Smooth muscle cell (in vitro differentiated cells): ENCODE data around the gene PRORP. TPM values are rescaled to one million over a fixed set of nuclear protein-coding genes. Genes with fewer than 3 reads are reported as not detected.

Experiments used
- DNase-seq: peaks from one replicate; lab custom pipeline; 2025; ENCODE audit not compliant: unreplicated experiment; lab: John Stamatoyannopoulos, UW
- H2AFZ ChIP-seq: fragments of 200-600 bp; sonication (generic); 2 replicates; pipeline ENCODE4 v1.6.0; 2016; ENCODE audit warnings: antibody characterized with exemption, low read depth, mild to moderate bottlenecking
- H3F3A ChIP-seq: fragments of 200-600 bp; sonication (generic); 2 replicates; pipeline ENCODE4 v1.6.0; 2017; ENCODE audit warnings: antibody characterized with exemption, low read depth
- H3K27ac ChIP-seq: fragments of 200-600 bp; sonication (generic); 2 replicates; pipeline ENCODE4 v1.5.1; 2016; ENCODE audit warnings: low read depth, mild to moderate bottlenecking
- H3K27me3 ChIP-seq: fragments of 200-600 bp; sonication (generic); 2 replicates; pipeline ENCODE4 v1.6.1; 2016; ENCODE audit warnings: low read depth, mild to moderate bottlenecking
- H3K36me3 ChIP-seq: fragments of 200-600 bp; sonication (generic); 2 replicates; pipeline ENCODE4 v1.5.1; 2016; ENCODE audit warnings: low read depth
- H3K4me1 ChIP-seq: fragments of 200-600 bp; sonication (generic); 2 replicates; pipeline ENCODE4 v1.5.1; 2016; ENCODE audit warnings: low read depth
- H3K4me2 ChIP-seq: fragments of 200-600 bp; sonication (generic); 2 replicates; pipeline ENCODE4 v1.6.0; 2016; ENCODE audit warnings: mild to moderate bottlenecking
- H3K4me3 ChIP-seq: fragments of 200-600 bp; sonication (generic); 2 replicates; pipeline ENCODE4 v1.5.1; 2016; ENCODE audit warnings: mild to moderate bottlenecking
- H3K79me2 ChIP-seq: fragments of 200-600 bp; sonication (generic); 2 replicates; pipeline ENCODE4 v1.6.0; 2016; ENCODE audit warnings: low read depth, mild to moderate bottlenecking
- H3K9ac ChIP-seq: fragments of 200-600 bp; sonication (generic); 2 replicates; pipeline ENCODE4 v1.6.0; 2016; ENCODE audit warnings: low read depth
- H3K9me3 ChIP-seq: fragments of 200-600 bp; sonication (generic); replicated peaks from 2 replicates; pipeline ENCODE4 v1.5.1; 2016; ENCODE audit warnings: low read depth
- H4K20me1 ChIP-seq: fragments of 200-600 bp; sonication (generic); 2 replicates; pipeline ENCODE4 v1.6.0; 2016; ENCODE audit warnings: low read depth
- CTCF ChIP-seq: fragments of 200-600 bp; sonication (generic); IDR thresholded peaks from 2 replicates; pipeline ENCODE4 v1.5.1; 2017; ENCODE audit warnings: borderline replicate concordance, mild to moderate bottlenecking, antibody characterized with exemption; ENCODE audit not compliant: insufficient read depth, poor library complexity, severe bottlenecking
- WGBS: methylation state at CpG from one replicate; pipeline ENCODE4 v1.1.7; 2016; ENCODE audit warnings: low lambda C conversion rate; 5-methylcytosine and 5-hydroxymethylcytosine counted together
- polyA plus RNA-seq: library from polyadenylated mRNA; unstranded; fragments of >200 nt; fragmentation: Nextera tagmentation; extraction: Ambion mirVana; gene quantifications from 2 replicates; pipeline ENCODE4 v1.2.1, GENCODE V29; 2016
- total RNA-seq: library from RNA; depleted of rRNA; stranded (reverse); fragments of >200 nt; gene quantifications from 2 replicates; pipeline ENCODE4 v1.2.3, GENCODE V29; 2014

The PRORP gene
- total and polyA plus RNA-seq, 2 experiments from 2014 or later: 17.6 to 29.1 TPM

DNA sequence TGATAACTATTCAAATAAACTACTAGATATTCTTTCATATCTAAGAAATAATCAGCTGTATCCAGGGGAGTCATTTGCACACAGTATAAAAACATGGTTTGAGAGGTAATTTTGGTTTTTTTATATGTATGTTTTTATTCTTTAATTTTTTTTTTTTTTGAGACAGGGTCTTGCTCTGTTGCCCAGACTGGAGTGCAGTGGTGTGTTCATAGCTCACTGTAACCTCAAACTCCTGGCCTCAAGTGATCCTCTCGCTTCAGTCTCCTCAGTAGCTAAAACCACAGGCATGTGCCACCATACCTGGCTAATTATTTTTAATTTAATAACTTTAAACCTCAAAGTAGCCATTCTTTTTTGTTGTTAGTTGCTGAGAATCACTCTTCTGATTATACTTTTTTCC is 1.8 kb downstream of the PRORP start:
- WGBS: 80% methylated on average over 1 of the region's 1 CpG
- no peak overlapping the region for H2AFZ ChIP-seq
- H3F3A ChIP-seq: no peaks in the 10 kb centered on the region
- H3K79me2 ChIP-seq: peaks cover 25% of the 10 kb centered on the region
- H3K4me3 ChIP-seq: peak overlapping the region; percentile 68
- no peaks in the 10 kb centered on the region for H3K36me3 ChIP-seq
- no peak for DNase-seq
- H3K27me3 ChIP-seq: no peaks in the 10 kb centered on the region
- TF ChIP-seq CTCF: no peak
- H3K9me3 ChIP-seq: no peaks in the 10 kb centered on the region
- no peak overlapping the region for H3K27ac ChIP-seq
- H3K4me1 ChIP-seq: peaks cover 15% of the 10 kb centered on the region
- peak overlapping the region; percentile 85 for H3K4me2 ChIP-seq
- H4K20me1 ChIP-seq: no peaks in the 10 kb centered on the region
- H3K9ac ChIP-seq: no peak overlapping the region

- H4K20me1 ChIP-seq: no peaks in the 10 kb centered on the region
- H3K4me2 ChIP-seq: no peak overlapping the region
- no peak for DNase-seq
- no peak overlapping the region for H3K9ac ChIP-seq
- H2AFZ ChIP-seq: no peak overlapping the region
- H3K27me3 ChIP-seq: no peaks in the 10 kb centered on the region
- no peak for TF ChIP-seq CTCF
- H3F3A ChIP-seq: no peaks in the 10 kb centered on the region
- 74% methylated on average over 6 of the region's 6 CpGs for WGBS
- H3K27ac ChIP-seq: no peak overlapping the region
- no peaks in the 10 kb centered on the region for H3K9me3 ChIP-seq
- H3K36me3 ChIP-seq: no peaks in the 10 kb centered on the region
- H3K4me1 ChIP-seq: no peaks in the 10 kb centered on the region
- no peak overlapping the region for H3K4me3 ChIP-seq
- peaks cover 12% of the 10 kb centered on the region for H3K79me2 ChIP-seq
Measured at GRCh38 chr14:35133542-35134328, 11.4 kb downstream of the PRORP start.

GRCh38 chr14:35134329-35135123 is 12.2 kb downstream of the PRORP start:
- Histone ChIP-seq H3K4me3 (no peak overlapping the region), H4K20me1 (no peaks in the 10 kb centered on the region), H3K27me3 (no peaks in the 10 kb centered on the region), H3K9ac (no peak overlapping the region), H3K4me1 (no peaks in the 10 kb centered on the region), H3K4me2 (no peak overlapping the region), H3K79me2 (peaks cover 7% of the 10 kb centered on the region), H2AFZ (no peak overlapping the region), H3F3A (no peaks in the 10 kb centered on the region), H3K9me3 (no peaks in the 10 kb centered on the region), H3K27ac (no peak overlapping the region), H3K36me3 (no peaks in the 10 kb centered on the region)
- TF ChIP-seq CTCF: no peak
- 94% methylated on average over 4 of the region's 4 CpGs for WGBS
- DNase-seq: no peak
